ENCODE measurements around the gene GALNT7. TPM values are rescaled to one million over a fixed set of nuclear protein-coding genes. Genes with fewer than 3 reads are reported as not detected.

The GALNT7 gene
- polyA plus RNA-seq, 1 donor from 2014 or later: 15.0 TPM

DNA sequence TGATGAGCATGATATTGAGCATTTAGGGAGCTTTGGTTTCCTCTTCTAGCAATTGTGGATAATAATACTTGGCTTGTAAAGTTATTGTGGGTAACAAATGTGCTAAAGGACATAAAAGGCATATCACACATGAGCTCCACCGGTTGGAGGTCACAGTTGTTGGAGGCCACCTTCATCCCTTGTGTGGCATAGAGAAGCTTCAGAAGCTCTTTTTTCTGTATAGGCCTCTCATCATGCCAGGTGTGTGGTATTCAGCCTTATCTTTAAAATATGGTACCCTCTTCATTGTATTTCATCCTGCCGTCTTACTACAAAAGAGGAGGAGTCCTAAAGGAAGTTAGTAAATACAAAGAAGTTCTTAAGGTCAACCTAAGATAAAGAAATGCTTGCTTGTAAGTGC, 99.1 kb downstream of the GALNT7 start:
- Histone ChIP-seq H3K27ac (ENCODE audit: low read length) (no peak overlapping the region), H2AFZ (ENCODE audit: low read depth, low read length) (no peak overlapping the region)
- TF ChIP-seq POLR2AphosphoS5 (IDR thresholded peaks at IDR 0.05) (no peak), EZH2 (IDR thresholded peaks at IDR 0.05; ENCODE audit: borderline replicate concordance, insufficient read depth, low read length, poor library complexity, severe bottlenecking) (no peak), EP300 (conservative IDR thresholded peaks at IDR 0.05; ENCODE audit: poor library complexity, severe bottlenecking) (no peak), RAD21 (conservative IDR thresholded peaks at IDR 0.05) (no peak), REST (IDR thresholded peaks at IDR 0.05; ENCODE audit: borderline replicate concordance) (no peak), TAF1 (IDR thresholded peaks at IDR 0.05; ENCODE audit: low read depth) (no peak)

GRCh38 chr4:173269280-173269679, 100.7 kb downstream of the GALNT7 start:
- Histone ChIP-seq H3K9me3 (ENCODE audit: low read length) (no peaks in the 10 kb centered on the region), H3F3A (ENCODE audit: insufficient read depth, low read length, poor library complexity, severe bottlenecking) (no peaks in the 10 kb centered on the region), H4K20me1 (ENCODE audit: insufficient read depth) (no peaks in the 10 kb centered on the region), H3K36me3 (ENCODE audit: insufficient read depth, low read length) (no peaks in the 10 kb centered on the region), H3K9me2 (ENCODE audit: insufficient read depth, low read length) (no peaks in the 10 kb centered on the region), H3K4me2 (ENCODE audit: low read length) (no peak overlapping the region), H3K79me2 (replicated peaks; ENCODE audit: insufficient read depth, low read length) (no peaks in the 10 kb centered on the region), H3K4me3 (ENCODE audit: low read length) (no peak overlapping the region), H3K9ac (ENCODE audit: low read length) (no peak overlapping the region), H3K27ac (ENCODE audit: low read length) (no peak overlapping the region), H2AFZ (ENCODE audit: low read depth, low read length) (no peak overlapping the region), H3K27me3 (ENCODE audit: insufficient read depth, low read depth, low read length) (no peaks in the 10 kb centered on the region)
- no peak for TF ChIP-seq REST (IDR thresholded peaks at IDR 0.05; ENCODE audit: borderline replicate concordance)
- TF ChIP-seq, protein P1, sequence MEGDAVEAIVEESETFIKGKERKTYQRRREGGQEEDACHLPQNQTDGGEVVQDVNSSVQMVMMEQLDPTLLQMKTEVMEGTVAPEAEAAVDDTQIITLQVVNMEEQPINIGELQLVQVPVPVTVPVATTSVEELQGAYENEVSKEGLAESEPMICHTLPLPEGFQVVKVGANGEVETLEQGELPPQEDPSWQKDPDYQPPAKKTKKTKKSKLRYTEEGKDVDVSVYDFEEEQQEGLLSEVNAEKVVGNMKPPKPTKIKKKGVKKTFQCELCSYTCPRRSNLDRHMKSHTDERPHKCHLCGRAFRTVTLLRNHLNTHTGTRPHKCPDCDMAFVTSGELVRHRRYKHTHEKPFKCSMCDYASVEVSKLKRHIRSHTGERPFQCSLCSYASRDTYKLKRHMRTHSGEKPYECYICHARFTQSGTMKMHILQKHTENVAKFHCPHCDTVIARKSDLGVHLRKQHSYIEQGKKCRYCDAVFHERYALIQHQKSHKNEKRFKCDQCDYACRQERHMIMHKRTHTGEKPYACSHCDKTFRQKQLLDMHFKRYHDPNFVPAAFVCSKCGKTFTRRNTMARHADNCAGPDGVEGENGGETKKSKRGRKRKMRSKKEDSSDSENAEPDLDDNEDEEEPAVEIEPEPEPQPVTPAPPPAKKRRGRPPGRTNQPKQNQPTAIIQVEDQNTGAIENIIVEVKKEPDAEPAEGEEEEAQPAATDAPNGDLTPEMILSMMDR (IDR thresholded peaks at IDR 0.05; ENCODE audit: poor library complexity, severe bottlenecking): no peak
- TF ChIP-seq TAF1 (IDR thresholded peaks at IDR 0.05; ENCODE audit: low read depth): no peak
- TF ChIP-seq POLR2AphosphoS5 (IDR thresholded peaks at IDR 0.05): no peak
- TF ChIP-seq MXI1 (conservative IDR thresholded peaks at IDR 0.05; ENCODE audit: poor library complexity, severe bottlenecking): no peak
- no peak for TF ChIP-seq SMC3 (conservative IDR thresholded peaks at IDR 0.05; ENCODE audit: poor library complexity)

More for the DNA sequence above, 99.1 kb downstream of the GALNT7 start:
- H3F3A ChIP-seq (ENCODE audit: insufficient read depth, low read length, poor library complexity, severe bottlenecking): no peaks in the 10 kb centered on the region
- no peaks in the 10 kb centered on the region for H3K36me3 ChIP-seq (ENCODE audit: insufficient read depth, low read length)
- H4K20me1 ChIP-seq (ENCODE audit: insufficient read depth): no peaks in the 10 kb centered on the region
- H3K4me2 ChIP-seq (ENCODE audit: low read length): no peak overlapping the region
- no peaks in the 10 kb centered on the region for H3K27me3 ChIP-seq (ENCODE audit: insufficient read depth, low read depth, low read length)
- H3K79me2 ChIP-seq (replicated peaks; ENCODE audit: insufficient read depth, low read length): no peaks in the 10 kb centered on the region
- H3K9me2 ChIP-seq (ENCODE audit: insufficient read depth, low read length): no peaks in the 10 kb centered on the region
- H3K9me3 ChIP-seq (ENCODE audit: low read length): no peaks in the 10 kb centered on the region
- no peak overlapping the region for H3K4me3 ChIP-seq (ENCODE audit: low read length)
- H3K9ac ChIP-seq (ENCODE audit: low read length): no peak overlapping the region

Measured in neural cell (in vitro differentiated cells).